GM12878 (cell line): Measurements from ENCODE around the gene HPS3. TPM values are rescaled to one million over a fixed set of nuclear protein-coding genes. Genes with fewer than 3 reads are reported as not detected.

Experiments
- ATAC-seq: fragments of 200-7000 bp; cut with Tn5 transposase; 3 replicates; pipeline ENCODE4 v1.9.1; 2020; ENCODE audit warnings: mild to moderate bottlenecking, moderate library complexity
- BruUV-seq: library from RNA; stranded (reverse); fragments of 400-500 nt; replicated peaks from 2 replicates; lab custom pipeline; 2021; lab: Mats Ljungman, UMichigan
- CTCF ChIA-PET: fragments of 300-600 bp; sonication (Branson Sonifier 250); formaldehyde crosslinking; extraction: SDS; loops from one replicate; lab custom pipeline; 2021; ENCODE audit warnings: inconsistent platforms; lab: Yijun Ruan, JAX
- POLR2A ChIA-PET: fragments of 350-600 bp; formaldehyde crosslinking; extraction: SDS; loops from one replicate; lab custom pipeline; 2021; ENCODE audit warnings: inconsistent platforms; lab: Charles Lee
- RAD21 ChIA-PET: fragments of 300-600 bp; sonication (Branson Sonifier 250); formaldehyde crosslinking; loops from one replicate; lab custom pipeline; 2023; ENCODE audit warnings: antibody characterized with exemption; ENCODE audit not compliant: unreplicated experiment; lab: Charles Lee
- SMC1A ChIA-PET: fragments of 300-600 bp; sonication (Branson Sonifier 250); formaldehyde crosslinking; loops from one replicate; lab custom pipeline; 2023; ENCODE audit not compliant: unreplicated experiment, uncharacterized antibody; lab: Charles Lee
- DNase-seq: peaks from one replicate; pipeline ENCODE4 v3.0.0-alpha.2; 2011; ENCODE audit warnings: low read depth, low spot score
- FAIRE-seq: peaks from 3 replicates; lab custom pipeline; 2011; peaks lifted over from hg19 to GRCh38; lab: Jason Lieb, UNC
- H2AFZ ChIP-seq: 2 replicates; pipeline ENCODE4 v1.6.0; 2011; ENCODE audit warnings: low read depth, low read length, control low read depth; ENCODE audit not compliant: control insufficient read depth
- H3K27ac ChIP-seq: 2 replicates; pipeline ENCODE4 v1.5.1; 2011; ENCODE audit warnings: control low read depth; ENCODE audit not compliant: control insufficient read depth, insufficient read depth
- H3K27me3 ChIP-seq, 2 experiments: replicated peaks in 1 of 2; 2 replicates each; pipeline versions ENCODE4 v1.6.0 to v1.6.1; 2011; ENCODE audit warnings: low read length in 1 of 2; ENCODE audit not compliant: control insufficient read depth in 2 of 2, insufficient read depth in 2 of 2
- H3K36me3 ChIP-seq, 2 experiments: 2 replicates each; pipeline ENCODE4 v1.5.1; 2011; ENCODE audit warnings: low read length in 1 of 2; ENCODE audit not compliant: control insufficient read depth in 2 of 2, insufficient read depth in 2 of 2
- H3K4me1 ChIP-seq: 2 replicates; pipeline ENCODE4 v1.6.1; 2011; ENCODE audit warnings: mild to moderate bottlenecking, low read length, moderate library complexity, mixed read lengths; ENCODE audit not compliant: control insufficient read depth, insufficient read depth
- H3K4me2 ChIP-seq: 2 replicates; pipeline ENCODE4 v1.6.0; 2011; ENCODE audit warnings: control low read depth; ENCODE audit not compliant: control insufficient read depth, insufficient read depth
- H3K4me3 ChIP-seq: fragments of 200-600 bp; sonication (generic); 2 replicates; pipeline ENCODE4 v1.5.1; 2016
- H3K79me2 ChIP-seq: 2 replicates; pipeline ENCODE4 v1.6.0; 2011; ENCODE audit warnings: low read length; ENCODE audit not compliant: control insufficient read depth, insufficient read depth
- H3K9ac ChIP-seq: 2 replicates; pipeline ENCODE4 v1.8.0; 2011; ENCODE audit warnings: low read length, control low read depth, mixed read lengths; ENCODE audit not compliant: control insufficient read depth, insufficient read depth
- H3K9me3 ChIP-seq: replicated peaks from 3 replicates; pipeline ENCODE4 v1.5.1; 2011; ENCODE audit warnings: mild to moderate bottlenecking, low read length; ENCODE audit not compliant: control insufficient read depth, insufficient read depth
- H4K20me1 ChIP-seq: 2 replicates; pipeline ENCODE4 v1.6.0; 2011; ENCODE audit not compliant: control insufficient read depth, insufficient read depth
- CBFB ChIP-seq: IDR thresholded peaks from 2 replicates; pipeline ENCODE4 v1.6.1; 2016; ENCODE audit warnings: antibody characterized with exemption, low read depth
- GATAD2B ChIP-seq: fragments of 450-650 bp; conservative IDR thresholded peaks from 2 replicates; pipeline ENCODE4 v1.6.1; 2017; ENCODE audit warnings: low read depth, mild to moderate bottlenecking, moderate library complexity
- HCFC1 ChIP-seq: fragments of 150-350 bp; IDR thresholded peaks from 2 replicates; pipeline ENCODE4 v1.6.1; 2014; ENCODE audit warnings: low read length
- IRF5 ChIP-seq: fragments of 450-650 bp; IDR thresholded peaks from 2 replicates; pipeline ENCODE4 v1.6.1; 2017; ENCODE audit warnings: borderline replicate concordance
- NRF1 ChIP-seq: conservative IDR thresholded peaks from 2 replicates; pipeline ENCODE4 v1.6.1; 2011; ENCODE audit warnings: mild to moderate bottlenecking, low read depth, low read length, improper control_type of control experiment
- POU2F2 ChIP-seq: IDR thresholded peaks from 3 replicates; pipeline ENCODE4 v1.6.1; 2011; ENCODE audit warnings: low read depth, mild to moderate bottlenecking, low read length, borderline replicate concordance
- WGBS: methylation state at CpG from one replicate; pipeline ENCODE4 v1.1.6; 2016; ENCODE audit warnings: low lambda C conversion rate; ENCODE audit not compliant: insufficient replicate concordance, insufficient coverage; ENCODE audit errors: missing lambda C conversion rate; 5-methylcytosine and 5-hydroxymethylcytosine counted together
- in situ Hi-C: fragments of 300-500 bp; cut with MboI; formaldehyde crosslinking; loops from 9 replicates; pipeline ENCODE4 v1.14.3; 2018; ENCODE audit warnings: mixed read lengths
- intact Hi-C: fragments of 100-400 bp; cut with micrococcal nuclease; formaldehyde crosslinking; loops from one replicate; pipeline ENCODE4 v1.14.2; 2022; ENCODE audit not compliant: unreplicated experiment
- polyA plus RNA-seq, 11 experiments: library from polyadenylated mRNA; depleted of rRNA in 4 of 11; unstranded in 6 of 11; stranded (reverse) in 5 of 11; fragments of >200 nt; fragmentation: Nextera tagmentation in 4 of 11; fragmentation: Illumina TruSeq in 1 of 11; extraction: Ambion mirVana in 4 of 11; extraction: Trizol in 1 of 11; gene quantifications; 1 replicate in 1 of 11; 2 replicates in 10 of 11; pipeline versions ENCODE4 v1.2.1 to v1.2.3, GENCODE V29; 2011 to 2016; ENCODE audit warnings: inconsistent platforms in 2 of 11, missing spikeins in 2 of 11, low read depth in 1 of 11
- total RNA-seq, 4 experiments: library from RNA; depleted of rRNA in 3 of 4; stranded (reverse); fragments of >200 nt in 3 of 4; fragmentation: Illumina TruSeq in 1 of 4; extraction: Trizol in 1 of 4; gene quantifications; 2 replicates each; pipeline versions ENCODE4 v1.2.1 to v1.2.3, GENCODE V29; 2013 to 2021

Gene HPS3
- total and polyA plus RNA-seq, 10 of the 15 experiments (the other 5 are each of a cell fraction or from before 2014, with no cell fraction given): 2.7 to 26.5 (median 14.8) TPM

GRCh38 chr3:149089395-149089794 is 40.0 kb upstream of the HPS3 start:
- H2AFZ ChIP-seq: peak overlapping the region; percentile 15; the same call in 1 of the 2 replicates

More at GRCh38 chr3:149089395-149089794, 40.0 kb upstream of the HPS3 start:
- H3K36me3 ChIP-seq: no peaks in the 10 kb centered on the region; a peak in 1 of 4 replicates
- H3K4me3 ChIP-seq: no peak overlapping the region
- H3K27ac ChIP-seq: no peak overlapping the region
- H3K4me2 ChIP-seq: peak overlapping the region; percentile 30; the same call in 1 of the 2 replicates
- DNase-seq (no peak), ATAC-seq (no peak), FAIRE-seq (peak; percentile 95)
- in situ Hi-C loops: no loop called here
- SMC1A ChIA-PET: no interaction called here
- peak; percentile 92 for TF ChIP-seq POU2F2
- no peak for TF ChIP-seq CBFB
- TF ChIP-seq GATAD2B: no peak
- no peak for TF ChIP-seq NRF1
- TF ChIP-seq HCFC1: no peak
- no peak for TF ChIP-seq IRF5
- intact Hi-C loops: no loop called here
- H3K27me3 ChIP-seq: no peaks in the 10 kb centered on the region
- 3% methylated on average over 3 of the region's 3 CpGs for whole genome bisulfite sequencing
- BruUV-seq: no TSS peak
- RAD21 ChIA-PET: no interaction called here
- H3K79me2 ChIP-seq: peaks cover 17% of the 10 kb centered on the region
- CTCF ChIA-PET: interaction anchor here (0.9 to 1.0 kb wide), 2 partner anchors 46 to 135 kb away, joined by 3 read pairs; no protein-coding TSS in a partner anchor
- POLR2A ChIA-PET: interaction anchor here (0.7 kb wide), 1 partner anchor 1124 kb away, joined by 3 read pairs; no protein-coding TSS in a partner anchor
- no peaks in the 10 kb centered on the region for H4K20me1 ChIP-seq
- no peaks in the 10 kb centered on the region; the same call in 1 of the 3 replicates for H3K9me3 ChIP-seq
- peaks cover 23% of the 10 kb centered on the region for H3K4me1 ChIP-seq
- H3K9ac ChIP-seq: no peak overlapping the region
